Parathyroid adenoma (tissue), 2 donors: ENCODE measurements around the gene ARHGEF25.
A peak's percentile ranks its signal among the peaks of the same experiment; 100 is the strongest.

Source experiments
- H2AFZ ChIP-seq: fragments of 300-600 bp; sonication (generic); one replicate; pipeline ENCODE4 v1.7.0; 2017; ENCODE audit warnings: antibody characterized with exemption, mild to moderate bottlenecking
- H3K27ac ChIP-seq: fragments of 300-600 bp; sonication (generic); one replicate; pipeline ENCODE4 v1.7.0; 2017
- H3K27me3 ChIP-seq: fragments of 300-600 bp; sonication (generic); one replicate; pipeline ENCODE4 v1.7.0; 2017; ENCODE audit warnings: low read length; ENCODE audit not compliant: control insufficient read depth, insufficient read depth
- H3K36me3 ChIP-seq: fragments of 300-600 bp; sonication (generic); one replicate; pipeline ENCODE4 v1.7.0; 2017; ENCODE audit warnings: low read length; ENCODE audit not compliant: control insufficient read depth, insufficient read depth
- H3K4me1 ChIP-seq: fragments of 300-600 bp; sonication (generic); one replicate; pipeline ENCODE4 v1.7.0; 2017; ENCODE audit warnings: control low read depth
- H3K4me2 ChIP-seq: fragments of 300-600 bp; sonication (generic); one replicate; pipeline ENCODE4 v1.7.0; 2017; ENCODE audit warnings: low read length
- H3K4me3 ChIP-seq: fragments of 300-600 bp; sonication (generic); one replicate; pipeline ENCODE4 v1.7.0; 2017; ENCODE audit warnings: low read depth, low read length
- H3K79me2 ChIP-seq: fragments of 300-600 bp; sonication (generic); one replicate; pipeline ENCODE4 v1.7.0; 2017; ENCODE audit warnings: control low read depth
- H3K9ac ChIP-seq: fragments of 300-600 bp; sonication (generic); one replicate; pipeline ENCODE4 v1.7.0; 2017; ENCODE audit warnings: mild to moderate bottlenecking
- H3K9me3 ChIP-seq: fragments of 300-600 bp; sonication (generic); one replicate; pipeline ENCODE4 v1.7.0; 2017; ENCODE audit warnings: low read length; ENCODE audit not compliant: control insufficient read depth
- CTCF ChIP-seq: fragments of 300-600 bp; sonication (generic); IDR thresholded peaks from one replicate; pipeline ENCODE4 v1.7.0; 2017; ENCODE audit warnings: antibody characterized with exemption, mild to moderate bottlenecking
- donor health status: primary hyperparathyroidism.

The ARHGEF25 gene

GRCh38 chr12:57580466-57580795 is 30.8 kb upstream of the ARHGEF25 start:
- Histone ChIP-seq H2AFZ (no peak overlapping the region), H3K4me3 (no peak overlapping the region), H3K27me3 (no peaks in the 10 kb centered on the region), H3K36me3 (no peaks in the 10 kb centered on the region), H3K9me3 (no peaks in the 10 kb centered on the region), H3K4me1 (no peaks in the 10 kb centered on the region), H3K27ac (no peak overlapping the region), H3K79me2 (no peaks in the 10 kb centered on the region), H3K9ac (no peak overlapping the region), H3K4me2 (no peak overlapping the region)
- no peak for TF ChIP-seq CTCF

GRCh38 chr12:57581802-57582201 is 29.4 kb upstream of the ARHGEF25 start:
- TF ChIP-seq CTCF = no peak
- no peak overlapping the region for H2AFZ ChIP-seq
- H3K27ac ChIP-seq = no peak overlapping the region
- no peaks in the 10 kb centered on the region for H3K9me3 ChIP-seq
- H3K9ac ChIP-seq = no peak overlapping the region
- no peak overlapping the region for H3K4me3 ChIP-seq
- no peaks in the 10 kb centered on the region for H3K27me3 ChIP-seq
- H3K4me2 ChIP-seq = no peak overlapping the region
- H3K4me1 ChIP-seq = no peaks in the 10 kb centered on the region
- H3K79me2 ChIP-seq = no peaks in the 10 kb centered on the region
- H3K36me3 ChIP-seq = no peaks in the 10 kb centered on the region

- TF ChIP-seq CTCF = no peak
- Histone ChIP-seq H3K36me3 (no peaks in the 10 kb centered on the region), H3K27ac (no peak overlapping the region), H3K9me3 (no peaks in the 10 kb centered on the region), H3K9ac (no peak overlapping the region), H3K27me3 (no peaks in the 10 kb centered on the region), H3K4me1 (no peaks in the 10 kb centered on the region), H3K79me2 (no peaks in the 10 kb centered on the region), H3K4me3 (no peak overlapping the region), H2AFZ (no peak overlapping the region), H3K4me2 (no peak overlapping the region)
Measured at GRCh38 chr12:57582440-57582839, 28.8 kb upstream of the ARHGEF25 start.

GRCh38 chr12:57583008-57583831 is 28.0 kb upstream of the ARHGEF25 start:
- no peaks in the 10 kb centered on the region for H3K4me1 ChIP-seq
- H3K27ac ChIP-seq = no peak overlapping the region
- no peaks in the 10 kb centered on the region for H3K27me3 ChIP-seq
- no peaks in the 10 kb centered on the region for H3K79me2 ChIP-seq
- H3K4me2 ChIP-seq = no peak overlapping the region
- no peak overlapping the region for H3K9ac ChIP-seq
- no peak overlapping the region for H2AFZ ChIP-seq
- TF ChIP-seq CTCF = peak; percentile 95
- H3K4me3 ChIP-seq = no peak overlapping the region
- H3K9me3 ChIP-seq = no peaks in the 10 kb centered on the region
- H3K36me3 ChIP-seq = no peaks in the 10 kb centered on the region

- H3K4me2 ChIP-seq = no peak overlapping the region
- H3K4me1 ChIP-seq = no peaks in the 10 kb centered on the region
- no peak overlapping the region for H3K27ac ChIP-seq
- no peak for TF ChIP-seq CTCF
- H3K4me3 ChIP-seq = no peak overlapping the region
- no peaks in the 10 kb centered on the region for H3K79me2 ChIP-seq
- no peak overlapping the region for H2AFZ ChIP-seq
- no peaks in the 10 kb centered on the region for H3K27me3 ChIP-seq
- no peaks in the 10 kb centered on the region for H3K9me3 ChIP-seq
- H3K9ac ChIP-seq = no peak overlapping the region
- no peaks in the 10 kb centered on the region for H3K36me3 ChIP-seq
Measured at GRCh38 chr12:57584050-57584449, 27.2 kb upstream of the ARHGEF25 start.
